Osteoblast (primary cell): Measurements from ENCODE around the gene SERPINH1. TPM values are rescaled to one million over a fixed set of nuclear protein-coding genes. Genes with fewer than 3 reads are reported as not detected.

Source experiments
- DNase-seq: peaks from one replicate; pipeline ENCODE4 v3.0.0; 2011; ENCODE audit warnings: low spot score, mixed read lengths; ENCODE audit not compliant: insufficient read length; ENCODE audit errors: missing footprints
- H2AFZ ChIP-seq: 2 replicates; pipeline ENCODE4 v1.6.0; 2011; ENCODE audit warnings: mild to moderate bottlenecking, low read length
- H3K27ac ChIP-seq: 2 replicates; pipeline ENCODE4 v1.5.1; 2011; ENCODE audit warnings: mild to moderate bottlenecking, low read depth, low read length, moderate library complexity
- H3K27me3 ChIP-seq: 2 replicates; pipeline ENCODE4 v1.6.0; 2012; ENCODE audit warnings: mild to moderate bottlenecking, control low read depth, inconsistent platforms, low read length, moderate library complexity; ENCODE audit not compliant: insufficient read depth
- H3K36me3 ChIP-seq: 2 replicates; pipeline ENCODE4 v1.5.1; 2011; ENCODE audit warnings: mild to moderate bottlenecking, low read length, control low read depth, moderate library complexity; ENCODE audit not compliant: insufficient read depth
- H3K4me1 ChIP-seq: 2 replicates; pipeline ENCODE4 v1.5.1; 2011; ENCODE audit warnings: mild to moderate bottlenecking, low read length, control low read depth, moderate library complexity; ENCODE audit not compliant: insufficient read depth
- H3K4me2 ChIP-seq: 2 replicates; pipeline ENCODE4 v1.6.0; 2011; ENCODE audit warnings: mild to moderate bottlenecking, low read length; ENCODE audit not compliant: insufficient read depth
- H3K4me3 ChIP-seq: fragments of 200-600 bp; sonication (generic); 3 replicates; pipeline ENCODE4 v1.5.1; 2012; ENCODE audit warnings: mild to moderate bottlenecking, low read length, inconsistent platforms; ENCODE audit not compliant: insufficient read depth
- H3K79me2 ChIP-seq: 2 replicates; pipeline ENCODE4 v1.6.0; 2012; ENCODE audit warnings: mild to moderate bottlenecking, low read length, control low read depth, inconsistent platforms; ENCODE audit not compliant: insufficient read depth
- H3K9me3 ChIP-seq: 2 replicates; pipeline ENCODE4 v1.5.1; 2011; ENCODE audit warnings: low read depth, low read length, control low read depth
- H4K20me1 ChIP-seq: 2 replicates; pipeline ENCODE4 v1.6.0; 2012; ENCODE audit warnings: mild to moderate bottlenecking, low read length, control low read depth; ENCODE audit not compliant: insufficient read depth
- CTCF ChIP-seq: IDR thresholded peaks from 2 replicates; pipeline ENCODE4 v1.5.1; 2011; ENCODE audit warnings: mild to moderate bottlenecking, low read depth, low read length, moderate library complexity; ENCODE audit errors: extremely low read depth
- total RNA-seq: library from RNA; depleted of rRNA; stranded (reverse); fragments of >200 nt; gene quantifications from 2 replicates; pipeline ENCODE4 v1.2.3, GENCODE V29; 2012

SERPINH1 gene
- total RNA-seq, 1 donor: 1,318 TPM

GRCh38 chr11:75553182-75553581 lies 8.9 kb upstream of the SERPINH1 start:
- no peaks in the 10 kb centered on the region for H3K27me3 ChIP-seq

GRCh38 chr11:75553889-75554257 lies 8.2 kb upstream of the SERPINH1 start:
- no peaks in the 10 kb centered on the region for H3K9me3 ChIP-seq
- no peaks in the 10 kb centered on the region for H3K27me3 ChIP-seq
- H3K4me1 ChIP-seq: peaks cover 33% of the 10 kb centered on the region
- no peak overlapping the region for H3K4me3 ChIP-seq
- H3K4me2 ChIP-seq: peak overlapping the region; percentile 25
- H4K20me1 ChIP-seq: no peaks in the 10 kb centered on the region
- H3K79me2 ChIP-seq: no peaks in the 10 kb centered on the region
- no peaks in the 10 kb centered on the region for H3K36me3 ChIP-seq
- H2AFZ ChIP-seq: no peak overlapping the region
- no peak for TF ChIP-seq CTCF
- DNase-seq: no peak
- H3K27ac ChIP-seq: peak overlapping the region; percentile 43

More at GRCh38 chr11:75553182-75553581, 8.9 kb upstream of the SERPINH1 start:
- no peak for TF ChIP-seq CTCF
- Histone ChIP-seq H4K20me1 (no peaks in the 10 kb centered on the region), H2AFZ (no peak overlapping the region), H3K4me2 (no peak overlapping the region), H3K79me2 (no peaks in the 10 kb centered on the region), H3K27ac (no peak overlapping the region), H3K36me3 (no peaks in the 10 kb centered on the region), H3K4me3 (no peak overlapping the region), H3K4me1 (peaks cover 26% of the 10 kb centered on the region), H3K9me3 (no peaks in the 10 kb centered on the region)
- DNase-seq: peak; percentile 76

GRCh38 chr11:75554258-75555022 lies 7.6 kb upstream of the SERPINH1 start:
- Histone ChIP-seq H4K20me1 (no peaks in the 10 kb centered on the region), H3K79me2 (no peaks in the 10 kb centered on the region), H3K9me3 (no peaks in the 10 kb centered on the region), H3K4me1 (peaks cover 39% of the 10 kb centered on the region), H2AFZ (peak overlapping the region; percentile 67), H3K4me3 (peak overlapping the region; percentile 41), H3K27me3 (no peaks in the 10 kb centered on the region), H3K4me2 (peak overlapping the region; percentile 76), H3K27ac (peak overlapping the region; percentile 92), H3K36me3 (no peaks in the 10 kb centered on the region)
- no peak for TF ChIP-seq CTCF
- DNase-seq: peak; percentile 98

- H3K4me1 ChIP-seq: peaks cover 46% of the 10 kb centered on the region
These were observed 6.8 kb upstream of the SERPINH1 start for GRCh38 chr11:75555079-75555811.

More at GRCh38 chr11:75555079-75555811, 6.8 kb upstream of the SERPINH1 start:
- H3K27ac ChIP-seq: peak overlapping the region; percentile 92
- H3K79me2 ChIP-seq: no peaks in the 10 kb centered on the region
- no peak for DNase-seq
- H3K9me3 ChIP-seq: no peaks in the 10 kb centered on the region
- peak overlapping the region; percentile 41 for H3K4me3 ChIP-seq
- peak overlapping the region; percentile 76 for H3K4me2 ChIP-seq
- H3K36me3 ChIP-seq: no peaks in the 10 kb centered on the region
- TF ChIP-seq CTCF: no peak
- no peaks in the 10 kb centered on the region for H3K27me3 ChIP-seq
- H2AFZ ChIP-seq: peak overlapping the region; percentile 67
- no peaks in the 10 kb centered on the region for H4K20me1 ChIP-seq
